Suprapubic skin (tissue), 4 donors: ENCODE measurements around the gene SLIT1. TPM values are rescaled to one million over a fixed set of nuclear protein-coding genes. Genes with fewer than 3 reads are reported as not detected.

Experiments used
- DNase-seq, 2 donors: peaks; one replicate each; pipeline ENCODE4 v3.0.0-alpha.2; 2019; ENCODE audit warnings: low spot score in 2 of 2
- H3K27ac ChIP-seq: fragments of 200-600 bp; sonication (generic); one replicate; pipeline ENCODE4 v1.5.1; 2019
- H3K27me3 ChIP-seq: fragments of 200-600 bp; sonication (generic); one replicate; pipeline ENCODE4 v1.5.1; 2019
- H3K36me3 ChIP-seq: fragments of 200-600 bp; sonication (generic); one replicate; pipeline ENCODE4 v1.5.1; 2019
- H3K4me1 ChIP-seq: fragments of 200-600 bp; sonication (generic); one replicate; pipeline ENCODE4 v1.5.1; 2019
- H3K4me3 ChIP-seq: fragments of 200-600 bp; sonication (generic); one replicate; pipeline ENCODE4 v1.5.1; 2019; ENCODE audit warnings: mild to moderate bottlenecking
- H3K9me3 ChIP-seq: fragments of 200-600 bp; sonication (generic); one replicate; pipeline ENCODE4 v1.5.1; 2019
- CTCF ChIP-seq, 2 donors: fragments of 200-600 bp in 1 of 2; fragments of 450-650 bp in 1 of 2; sonication (generic) in 1 of 2; IDR thresholded peaks; one replicate each; pipeline ENCODE4 v1.5.1; 2016 to 2019; ENCODE audit warnings: antibody characterized with exemption in 2 of 2, mild to moderate bottlenecking in 1 of 2, moderate library complexity in 1 of 2
- EP300 ChIP-seq: sonication (generic); formaldehyde crosslinking; IDR thresholded peaks from one replicate; pipeline ENCODE4 v1.6.1; 2017; ENCODE audit warnings: antibody characterized with exemption
- POLR2A ChIP-seq, 2 donors: fragments of 450-650 bp; IDR thresholded peaks; one replicate each; pipeline ENCODE4 v1.6.1; 2017; ENCODE audit warnings: antibody characterized with exemption in 2 of 2, mild to moderate bottlenecking in 2 of 2, moderate library complexity in 2 of 2
- POLR2AphosphoS5 ChIP-seq, 3 donors: sonication (generic); formaldehyde crosslinking; IDR thresholded peaks; one replicate each; pipeline ENCODE4 v1.6.1; 2017; ENCODE audit warnings: antibody characterized with exemption in 3 of 3
- WGBS: methylation state at CpG from one replicate; pipeline ENCODE4 v1.1.5; 2018; 5-methylcytosine and 5-hydroxymethylcytosine counted together
- total RNA-seq, 4 donors: library from RNA; depleted of rRNA; stranded (reverse); fragments of >200 nt; gene quantifications; one replicate each; pipeline ENCODE4 v1.1.0, GENCODE V29; 2016

Gene SLIT1
- total RNA-seq, 4 donors from 2014 or later = 0.10 to 0.40 (median 0.11) TPM; not detected in 1

GRCh38 chr10:97134983-97135382 lies 50.8 kb downstream of the SLIT1 start:
- no peak for TF ChIP-seq POLR2AphosphoS5 (IDR thresholded peaks at IDR 0.05)
- TF ChIP-seq POLR2A (IDR thresholded peaks at IDR 0.05) = no peak
- TF ChIP-seq EP300 = no peak

GRCh38 chr10:97134110-97134509 lies 51.6 kb downstream of the SLIT1 start:
- peaks cover 18% of the 10 kb centered on the region for H3K27me3 ChIP-seq
- DNase-seq = no peak
- no peaks in the 10 kb centered on the region for H3K4me1 ChIP-seq
- TF ChIP-seq CTCF (IDR thresholded peaks at IDR 0.05) (no peak), POLR2A (IDR thresholded peaks at IDR 0.05) (no peak), EP300 (no peak), POLR2AphosphoS5 (IDR thresholded peaks at IDR 0.05) (no peak)
- H3K4me3 ChIP-seq = no peak overlapping the region
- no peaks in the 10 kb centered on the region for H3K9me3 ChIP-seq
- WGBS = 95% methylated on average over 11 of the region's 11 CpGs
- H3K36me3 ChIP-seq = no peaks in the 10 kb centered on the region
- no peak overlapping the region for H3K27ac ChIP-seq

More at GRCh38 chr10:97134983-97135382, 50.8 kb downstream of the SLIT1 start:
- Histone ChIP-seq H3K9me3 (no peaks in the 10 kb centered on the region), H3K4me3 (no peak overlapping the region), H3K27ac (no peak overlapping the region), H3K4me1 (no peaks in the 10 kb centered on the region), H3K27me3 (peaks cover 20% of the 10 kb centered on the region), H3K36me3 (no peaks in the 10 kb centered on the region)
- no peak for DNase-seq
- 91% methylated on average over 15 of the region's 15 CpGs for WGBS

- Histone ChIP-seq H3K36me3 (no peaks in the 10 kb centered on the region), H3K9me3 (no peaks in the 10 kb centered on the region), H3K4me1 (no peaks in the 10 kb centered on the region), H3K4me3 (no peak overlapping the region), H3K27me3 (peaks cover 18% of the 10 kb centered on the region), H3K27ac (no peak overlapping the region)
- WGBS = 93% methylated on average over 2 of the region's 2 CpGs
- DNase-seq = no peak
- TF ChIP-seq EP300 (no peak), CTCF (IDR thresholded peaks at IDR 0.05) (no peak), POLR2A (IDR thresholded peaks at IDR 0.05) (no peak), POLR2AphosphoS5 (IDR thresholded peaks at IDR 0.05) (no peak)
These were observed 53.5 kb downstream of the SLIT1 start for GRCh38 chr10:97132273-97132672.

DNA sequence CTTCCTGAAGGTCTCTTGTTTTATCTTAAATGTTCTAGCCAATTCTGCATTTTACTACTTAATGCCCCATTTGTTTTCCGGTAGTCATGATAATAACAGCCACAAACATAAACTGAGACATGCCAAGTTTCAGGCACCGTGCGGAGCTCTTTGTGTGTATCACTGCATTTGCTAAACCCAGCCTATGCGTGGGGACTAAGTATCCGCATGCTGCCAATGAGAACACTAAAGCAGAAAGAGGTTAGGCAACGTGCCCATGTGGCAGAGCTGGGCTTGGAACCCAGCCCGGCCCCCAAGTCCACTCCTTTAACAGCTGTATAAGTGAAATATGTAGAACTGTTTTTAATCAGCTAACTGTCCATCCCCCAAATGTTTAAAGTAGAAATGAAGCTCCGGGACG lies 54.1 kb downstream of the SLIT1 start:
- no peak for TF ChIP-seq CTCF (IDR thresholded peaks at IDR 0.05)
- TF ChIP-seq POLR2AphosphoS5 (IDR thresholded peaks at IDR 0.05) = no peak
- no peak for TF ChIP-seq EP300
- no peak for TF ChIP-seq POLR2A (IDR thresholded peaks at IDR 0.05)
- H3K4me1 ChIP-seq = no peaks in the 10 kb centered on the region
- no peaks in the 10 kb centered on the region for H3K36me3 ChIP-seq
- 52% methylated on average over 9 of the region's 9 CpGs for WGBS
- H3K27ac ChIP-seq = no peak overlapping the region
- H3K4me3 ChIP-seq = no peak overlapping the region
- DNase-seq = no peak
- H3K9me3 ChIP-seq = no peaks in the 10 kb centered on the region
- H3K27me3 ChIP-seq = peaks cover 18% of the 10 kb centered on the region

GRCh38 chr10:97131181-97131628 lies 54.6 kb downstream of the SLIT1 start:
- Histone ChIP-seq H3K9me3 (no peaks in the 10 kb centered on the region), H3K4me1 (no peaks in the 10 kb centered on the region), H3K36me3 (no peaks in the 10 kb centered on the region), H3K4me3 (no peak overlapping the region), H3K27me3 (peaks cover 23% of the 10 kb centered on the region), H3K27ac (no peak overlapping the region)
- DNase-seq = no peak
- TF ChIP-seq EP300 = no peak
- no peak for TF ChIP-seq CTCF (IDR thresholded peaks at IDR 0.05)
- no peak for TF ChIP-seq POLR2A (IDR thresholded peaks at IDR 0.05)
- 79% methylated on average over 8 of the region's 8 CpGs for WGBS

DNA sequence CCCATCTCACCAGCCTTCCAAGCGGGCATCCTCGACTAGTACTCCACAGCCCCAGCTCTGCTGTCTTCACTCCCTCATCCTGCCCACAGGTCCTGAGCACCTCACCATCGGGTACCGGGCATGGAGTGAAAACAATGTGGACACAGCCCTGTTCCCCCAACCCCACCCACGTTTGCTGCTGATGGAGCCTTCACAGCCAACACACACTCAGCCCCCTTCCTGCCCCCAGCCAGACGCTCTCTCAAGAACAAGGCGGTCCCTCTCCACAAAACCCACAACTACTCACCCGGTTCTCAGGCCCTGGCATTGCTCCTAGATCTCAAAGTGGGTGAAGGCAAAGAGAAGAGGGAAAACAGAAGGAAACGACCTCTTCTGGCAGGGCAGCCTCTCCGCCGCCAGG lies 56.1 kb downstream of the SLIT1 start:
- Histone ChIP-seq H3K27me3 (peaks cover 17% of the 10 kb centered on the region), H3K27ac (no peak overlapping the region), H3K4me1 (no peaks in the 10 kb centered on the region), H3K9me3 (no peaks in the 10 kb centered on the region), H3K4me3 (no peak overlapping the region), H3K36me3 (no peaks in the 10 kb centered on the region)
- no peak for DNase-seq
- TF ChIP-seq POLR2AphosphoS5 (IDR thresholded peaks at IDR 0.05) = no peak
- TF ChIP-seq CTCF (IDR thresholded peaks at IDR 0.05) = no peak
- no peak for TF ChIP-seq EP300
- TF ChIP-seq POLR2A (IDR thresholded peaks at IDR 0.05) = no peak
- 63% methylated on average over 7 of the region's 11 CpGs for WGBS
